Measurements from ENCODE around the gene IFT43.
A peak's percentile ranks its signal among the peaks of the same experiment; 100 is the strongest.

The IFT43 gene

GRCh38 chr14:76112889-76113624 is 127.5 kb downstream of the IFT43 start:
- DNase-seq (ENCODE audit: extremely low spot score): no peak
- CTCF ChIA-PET: interaction anchor here (0.6 to 0.7 kb wide), 2 partner anchors 13 to 343 kb away, joined by 3 to 4 read pairs; no protein-coding TSS in a partner anchor
- POLR2A ChIA-PET: no interaction called here
- TF ChIP-seq ELF4 (IDR thresholded peaks at IDR 0.05) (no peak), SUZ12 (IDR thresholded peaks at IDR 0.05) (no peak)

- POLR2A ChIA-PET: no interaction called here
- CTCF ChIA-PET: no interaction called here
- TF ChIP-seq SP1 (IDR thresholded peaks at IDR 0.05) (no peak), BHLHE40 (IDR thresholded peaks at IDR 0.05; ENCODE audit: borderline replicate concordance) (no peak), FOXA1 (IDR thresholded peaks at IDR 0.05) (no peak), PKNOX1 (IDR thresholded peaks at IDR 0.05) (no peak), LEF1 (IDR thresholded peaks at IDR 0.05; ENCODE audit: borderline replicate concordance) (no peak), ELF4 (IDR thresholded peaks at IDR 0.05) (no peak), ARNT (IDR thresholded peaks at IDR 0.05) (no peak), CTBP1 (IDR thresholded peaks at IDR 0.05; ENCODE audit: borderline replicate concordance) (no peak), SUZ12 (IDR thresholded peaks at IDR 0.05) (no peak)
- no peak for DNase-seq (ENCODE audit: extremely low spot score)
Observed at GRCh38 chr14:76113691-76114090, 128.1 kb downstream of the IFT43 start.

- ChIA-PET POLR2A (no interaction called here), CTCF (no interaction called here)
- no peak for TF ChIP-seq CTBP1 (IDR thresholded peaks at IDR 0.05; ENCODE audit: borderline replicate concordance)
- peak; percentile 24; the same call in 1 of the 2 replicates for TF ChIP-seq ZNF384 (IDR thresholded peaks at IDR 0.05)
- DNase-seq (ENCODE audit: extremely low spot score): no peak
Observed at GRCh38 chr14:76115010-76115422, 129.5 kb downstream of the IFT43 start.

- DNase-seq (ENCODE audit: extremely low spot score): no peak
- POLR2A ChIA-PET: no interaction called here
- CTCF ChIA-PET: interaction anchor here (0.6 kb wide), 1 partner anchor 1644 kb away, joined by 3 read pairs; no protein-coding TSS in a partner anchor
- TF ChIP-seq PKNOX1 (IDR thresholded peaks at IDR 0.05) (no peak), FOXK2 (IDR thresholded peaks at IDR 0.05) (no peak), TARDBP (IDR thresholded peaks at IDR 0.05) (no peak), BHLHE40 (IDR thresholded peaks at IDR 0.05; ENCODE audit: borderline replicate concordance) (no peak), SUZ12 (IDR thresholded peaks at IDR 0.05) (no peak), ARNT (IDR thresholded peaks at IDR 0.05) (no peak), FOXA1 (IDR thresholded peaks at IDR 0.05) (no peak), ZNF384 (IDR thresholded peaks at IDR 0.05) (no peak), HDGF (IDR thresholded peaks at IDR 0.05; ENCODE audit: borderline replicate concordance) (no peak), L3MBTL2 (conservative IDR thresholded peaks at IDR 0.05) (no peak), FOXM1 (IDR thresholded peaks at IDR 0.05; ENCODE audit: borderline replicate concordance) (no peak), SP1 (IDR thresholded peaks at IDR 0.05) (no peak), ELF4 (IDR thresholded peaks at IDR 0.05) (no peak), NFRKB (IDR thresholded peaks at IDR 0.05) (no peak), CTBP1 (IDR thresholded peaks at IDR 0.05; ENCODE audit: borderline replicate concordance) (no peak), LEF1 (IDR thresholded peaks at IDR 0.05; ENCODE audit: borderline replicate concordance) (no peak)
Observed at GRCh38 chr14:76117789-76118484, 132.4 kb downstream of the IFT43 start.

- TF ChIP-seq ELF4 (IDR thresholded peaks at IDR 0.05) (no peak), CTBP1 (IDR thresholded peaks at IDR 0.05; ENCODE audit: borderline replicate concordance) (no peak), FOXK2 (IDR thresholded peaks at IDR 0.05) (no peak), L3MBTL2 (conservative IDR thresholded peaks at IDR 0.05) (no peak), BHLHE40 (IDR thresholded peaks at IDR 0.05; ENCODE audit: borderline replicate concordance) (no peak), TARDBP (IDR thresholded peaks at IDR 0.05) (no peak), PKNOX1 (IDR thresholded peaks at IDR 0.05) (no peak), FOXM1 (IDR thresholded peaks at IDR 0.05; ENCODE audit: borderline replicate concordance) (no peak), SUZ12 (IDR thresholded peaks at IDR 0.05) (no peak)
- CTCF ChIA-PET: no interaction called here
- POLR2A ChIA-PET: no interaction called here
- no peak for DNase-seq (ENCODE audit: extremely low spot score)
Observed at GRCh38 chr14:76118594-76118993, 133.0 kb downstream of the IFT43 start.

GRCh38 chr14:76121089-76121748 is 135.7 kb downstream of the IFT43 start:
- POLR2A ChIA-PET: no interaction called here
- CTCF ChIA-PET: no interaction called here
- TF ChIP-seq SUZ12 (IDR thresholded peaks at IDR 0.05) (no peak), CTBP1 (IDR thresholded peaks at IDR 0.05; ENCODE audit: borderline replicate concordance) (no peak), FOXA1 (IDR thresholded peaks at IDR 0.05) (no peak), ARNT (IDR thresholded peaks at IDR 0.05) (no peak), FOXK2 (IDR thresholded peaks at IDR 0.05) (no peak), HDGF (IDR thresholded peaks at IDR 0.05; ENCODE audit: borderline replicate concordance) (no peak), ZNF384 (IDR thresholded peaks at IDR 0.05) (no peak), ELF4 (IDR thresholded peaks at IDR 0.05) (no peak), PKNOX1 (IDR thresholded peaks at IDR 0.05) (no peak), NFRKB (IDR thresholded peaks at IDR 0.05) (no peak), SP1 (IDR thresholded peaks at IDR 0.05) (no peak), L3MBTL2 (conservative IDR thresholded peaks at IDR 0.05) (no peak), FOXM1 (IDR thresholded peaks at IDR 0.05; ENCODE audit: borderline replicate concordance) (no peak), TARDBP (IDR thresholded peaks at IDR 0.05) (no peak), BHLHE40 (IDR thresholded peaks at IDR 0.05; ENCODE audit: borderline replicate concordance) (no peak), LEF1 (IDR thresholded peaks at IDR 0.05; ENCODE audit: borderline replicate concordance) (no peak)
- no peak for DNase-seq (ENCODE audit: extremely low spot score)

All from HEK293T (cell line).